ENCODE results near the gene OR1S2. TPM values are rescaled to one million over a fixed set of nuclear protein-coding genes. Genes with fewer than 3 reads are reported as not detected.

The OR1S2 gene
- total RNA-seq = not detected
- polyA plus RNA-seq (ENCODE audit: insufficient read depth, low read depth, low replicate concordance) = not detected
- long read RNA-seq, donor 1 = 0 reads
- long read RNA-seq, donor 2 = 0 reads
- long read RNA-seq, donor 3 = 0 reads
- long read RNA-seq, donor 4 = 0 reads
- long read RNA-seq, donor 5 = 0 reads
- long read RNA-seq, donor 6 = 0 reads
- long read RNA-seq, donor 7 = 0 reads
- long read RNA-seq, donor 8 = 0 reads
- long read RNA-seq, donor 9 = 0 reads
- long read RNA-seq, donor 10 = 0 reads

- intact Hi-C loops (cut with DNase I) = no loop called here
- H3K27me3 ChIP-seq (ENCODE audit: control insufficient read depth, insufficient read depth, low read length) = no peaks in the 10 kb centered on the region
- H3K9ac ChIP-seq (ENCODE audit: low read length in 3 of 3) = no peak within 1 kb of the TSS
- no peak for TF ChIP-seq CTCF (IDR thresholded peaks at IDR 0.05; ENCODE audit: borderline replicate concordance, extremely low read depth, insufficient read depth)
- H3K36me3 ChIP-seq (ENCODE audit: control insufficient read depth in 2 of 3, insufficient read depth in 3 of 3, low read length in 3 of 3) = no peaks in the 10 kb centered on the region
- FAIRE-seq = no peak
- no peaks in the 10 kb centered on the region for H3K4me1 ChIP-seq (ENCODE audit: control insufficient read depth in 2 of 3, insufficient read depth in 2 of 3, low read depth in 1 of 3, low read length in 3 of 3)
- H3K27ac ChIP-seq (ENCODE audit: low read depth in 2 of 2, low read length in 2 of 2) = no peak within 1 kb of the TSS
- DNase-seq = no peak
- H3K4me3 ChIP-seq (ENCODE audit: low read length in 3 of 3) = no peak within 1 kb of the TSS
- H3K9me3 ChIP-seq (ENCODE audit: control insufficient read depth in 2 of 3, insufficient read depth in 1 of 3, low read length in 3 of 3) = no peaks in the 10 kb centered on the region
Measured at GRCh38 chr11:58204042-58204441, at the start of gene OR1S2. Gene OR1S2, minus strand, starts transcription at chr11:58204142. Its CDS starts 0 bp downstream, at chr11:58204142.

GRCh38 chr11:58243954-58244353 is 40.0 kb upstream of the OR1S2 start:
- no peak overlapping the region for H3K9ac ChIP-seq (ENCODE audit: low read length in 3 of 3)
- intact Hi-C loops (cut with DNase I) = no loop called here
- TF ChIP-seq CTCF (IDR thresholded peaks at IDR 0.05; ENCODE audit: borderline replicate concordance, extremely low read depth, insufficient read depth) = no peak
- no peaks in the 10 kb centered on the region for H3K36me3 ChIP-seq (ENCODE audit: control insufficient read depth in 2 of 3, insufficient read depth in 3 of 3, low read length in 3 of 3)
- peaks cover 0 to 5% (median 0%) of the 10 kb centered on the region in 3 donors for H3K9me3 ChIP-seq (ENCODE audit: control insufficient read depth in 2 of 3, insufficient read depth in 1 of 3, low read length in 3 of 3)
- no peaks in the 10 kb centered on the region for H3K27me3 ChIP-seq (ENCODE audit: control insufficient read depth, insufficient read depth, low read length)
- no peaks in the 10 kb centered on the region for H3K4me1 ChIP-seq (ENCODE audit: control insufficient read depth in 2 of 3, insufficient read depth in 2 of 3, low read depth in 1 of 3, low read length in 3 of 3)
- H3K4me3 ChIP-seq (ENCODE audit: low read length in 3 of 3) = no peak overlapping the region
- DNase-seq (no peak), FAIRE-seq (no peak)
- no peak overlapping the region for H3K27ac ChIP-seq (ENCODE audit: low read depth in 2 of 2, low read length in 2 of 2)

GRCh38 chr11:58227956-58228615 is 24.1 kb upstream of the OR1S2 start:
- intact Hi-C loops (cut with DNase I) = no loop called here
- no peaks in the 10 kb centered on the region for H3K27me3 ChIP-seq (ENCODE audit: control insufficient read depth, insufficient read depth, low read length)
- FAIRE-seq = no peak
- DNase-seq = no peak
- H3K4me1 ChIP-seq (ENCODE audit: control insufficient read depth in 2 of 3, insufficient read depth in 2 of 3, low read depth in 1 of 3, low read length in 3 of 3) = no peaks in the 10 kb centered on the region
- H3K9ac ChIP-seq (ENCODE audit: low read length in 3 of 3) = no peak overlapping the region
- no peak overlapping the region for H3K27ac ChIP-seq (ENCODE audit: low read depth in 2 of 2, low read length in 2 of 2)
- TF ChIP-seq CTCF (IDR thresholded peaks at IDR 0.05; ENCODE audit: borderline replicate concordance, extremely low read depth, insufficient read depth) = no peak
- no peaks in the 10 kb centered on the region for H3K36me3 ChIP-seq (ENCODE audit: control insufficient read depth in 2 of 3, insufficient read depth in 3 of 3, low read length in 3 of 3)
- no peaks in the 10 kb centered on the region for H3K9me3 ChIP-seq (ENCODE audit: control insufficient read depth in 2 of 3, insufficient read depth in 1 of 3, low read length in 3 of 3)
- no peak overlapping the region for H3K4me3 ChIP-seq (ENCODE audit: low read length in 3 of 3)
